HG02759 (cell line): ENCODE results near the gene STK32B.

Experiments
- ATAC-seq: cut with Tn5 transposase; IDR thresholded peaks from one replicate; pipeline ENCODE4 v1.9.1; 2021; ENCODE audit warnings: mild to moderate bottlenecking, moderate library complexity; ENCODE audit not compliant: unreplicated experiment

Gene STK32B

DNA sequence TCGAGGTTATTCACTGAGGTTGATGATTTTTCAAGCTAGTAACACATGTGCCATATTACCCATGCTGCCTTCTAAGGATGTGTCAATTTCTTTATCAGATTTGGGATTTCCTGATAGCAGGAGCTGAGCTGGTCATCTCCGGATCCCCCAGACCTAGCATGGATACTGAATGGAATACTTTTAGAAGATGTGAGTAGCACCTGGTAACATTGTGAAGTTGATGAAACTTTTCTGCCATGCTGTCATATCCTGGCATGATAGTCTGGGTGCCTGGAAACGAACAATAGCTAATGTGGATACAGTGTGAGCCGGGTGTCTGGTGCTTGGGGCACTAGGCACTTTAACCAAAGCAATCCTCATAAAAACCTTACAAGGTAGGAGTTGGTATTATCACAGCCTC is 21.1 kb upstream of the STK32B start:
- no peak for ATAC-seq

DNA sequence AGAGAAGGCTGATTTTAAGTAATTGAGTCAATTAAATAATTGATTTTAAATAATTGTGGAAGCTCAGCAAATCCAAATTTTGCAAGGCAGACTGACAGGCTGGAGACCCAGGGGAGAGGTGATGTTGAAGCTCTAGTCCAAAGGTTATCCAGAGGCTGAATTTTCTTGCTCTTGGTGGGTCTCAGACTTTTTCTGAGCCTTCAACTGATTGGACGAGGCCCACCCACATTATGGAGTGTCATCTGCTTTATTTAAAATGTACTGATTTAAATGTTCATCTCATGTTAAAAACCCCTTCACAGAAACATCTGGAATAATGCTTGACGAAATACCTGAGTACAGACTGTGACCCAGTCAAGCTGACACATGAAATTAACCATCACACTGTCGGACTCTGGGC is 20.4 kb upstream of the STK32B start:
- no peak for ATAC-seq

- no peak for ATAC-seq
Measured at GRCh38 chr4:5032813-5033212, 18.5 kb upstream of the STK32B start.

- no peak for ATAC-seq
Measured at GRCh38 chr4:5033281-5033841, 17.9 kb upstream of the STK32B start.

GRCh38 chr4:5034206-5034605 is 17.1 kb upstream of the STK32B start:
- no peak for ATAC-seq

DNA sequence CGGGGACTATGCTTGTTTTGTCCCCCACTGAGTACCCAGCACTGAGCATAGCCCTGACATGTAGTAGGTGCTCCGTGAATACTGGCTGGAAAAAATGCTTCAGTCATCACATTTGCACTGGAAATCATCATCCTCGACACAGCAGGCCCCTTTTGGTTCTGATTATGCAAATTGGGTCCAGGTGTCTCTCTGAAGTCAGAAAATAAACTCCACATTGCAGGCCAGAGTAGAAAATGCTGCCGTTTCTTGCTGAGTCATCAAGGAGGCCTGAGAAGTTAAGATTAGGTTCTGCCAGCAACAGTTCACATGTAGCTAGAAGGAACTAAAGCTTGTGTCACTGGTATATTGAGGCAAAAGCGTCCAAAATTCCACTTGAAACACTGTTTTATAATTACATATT is 15.0 kb upstream of the STK32B start:
- no peak for ATAC-seq

- ATAC-seq, result no peak
Measured at GRCh38 chr4:5037553-5038551, 13.4 kb upstream of the STK32B start.

DNA sequence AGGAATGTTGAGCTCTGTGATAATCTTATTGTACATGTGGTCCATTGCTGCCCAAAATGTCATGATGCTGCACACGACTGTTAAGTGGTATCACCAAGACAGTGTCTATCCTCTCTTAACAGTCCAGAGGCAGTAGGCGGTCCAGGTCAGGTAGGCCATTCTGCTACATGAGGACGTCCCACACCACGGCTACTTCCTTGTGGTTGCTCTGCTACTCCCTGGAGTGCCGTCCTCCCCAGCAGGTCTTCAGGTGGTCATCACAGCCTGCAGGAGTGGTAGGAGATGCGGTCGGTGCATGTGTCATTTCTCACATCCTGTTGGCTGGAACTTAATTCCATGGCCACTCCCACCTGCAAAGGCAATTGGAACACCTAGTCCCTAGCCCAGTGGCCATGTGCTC is 11.5 kb upstream of the STK32B start:
- no peak for ATAC-seq

DNA sequence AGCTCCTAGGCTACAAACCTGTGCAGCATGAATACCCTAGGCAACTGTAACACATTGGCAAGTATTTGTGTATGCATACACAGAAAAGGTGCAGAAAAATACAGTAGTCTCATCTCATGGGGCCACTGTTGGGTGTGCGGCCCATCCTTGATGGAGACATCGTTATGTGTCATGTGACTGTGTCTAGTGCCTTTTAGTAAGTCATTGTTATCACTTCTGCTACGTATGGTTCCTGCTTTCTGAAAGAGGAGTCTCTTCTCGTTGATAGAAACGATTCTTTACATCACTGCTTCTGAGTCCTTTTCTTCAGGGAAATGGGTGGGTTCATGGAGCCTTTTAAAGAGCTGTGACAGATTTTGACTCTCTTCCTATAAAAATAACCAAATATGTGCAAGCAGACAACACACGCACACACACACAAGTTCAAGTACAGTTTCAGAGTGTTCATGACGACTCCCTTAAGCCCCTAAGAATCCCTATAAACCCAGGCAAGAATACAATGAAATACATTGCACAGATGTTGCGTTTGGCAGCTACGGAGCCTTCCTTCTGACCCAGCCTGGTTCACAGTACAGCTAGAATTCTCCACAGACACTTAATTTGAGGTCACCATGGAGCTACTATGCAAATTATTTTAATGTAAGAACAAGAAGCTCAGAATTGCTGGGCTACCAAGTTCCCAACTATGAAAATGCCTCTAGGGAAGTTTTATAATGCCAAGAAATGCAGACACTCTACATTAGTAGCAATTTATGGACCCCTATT is 10.2 kb upstream of the STK32B start:
- ATAC-seq, result no peak

GRCh38 chr4:5041699-5042098 is 9.6 kb upstream of the STK32B start:
- ATAC-seq, result no peak

DNA sequence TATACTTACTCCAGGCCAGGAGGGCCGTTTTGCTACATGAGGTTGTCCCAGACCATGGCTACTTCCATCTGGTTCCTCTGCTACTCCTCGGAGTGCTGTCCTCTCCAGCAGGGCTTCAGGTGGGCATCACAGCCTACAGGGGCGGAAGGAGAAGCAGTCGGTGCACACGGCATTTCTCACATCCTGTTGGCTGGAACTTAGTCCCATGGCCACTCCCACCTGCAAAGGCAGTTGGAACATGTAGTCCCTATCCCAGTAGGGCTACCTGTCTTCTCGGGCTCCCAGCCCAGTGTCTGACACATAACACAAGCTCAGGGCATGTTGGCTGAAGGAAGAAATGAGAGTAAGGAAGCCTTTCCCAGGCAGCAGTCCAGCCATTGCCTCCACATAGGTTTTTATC is 7.7 kb upstream of the STK32B start:
- ATAC-seq, result no peak

DNA sequence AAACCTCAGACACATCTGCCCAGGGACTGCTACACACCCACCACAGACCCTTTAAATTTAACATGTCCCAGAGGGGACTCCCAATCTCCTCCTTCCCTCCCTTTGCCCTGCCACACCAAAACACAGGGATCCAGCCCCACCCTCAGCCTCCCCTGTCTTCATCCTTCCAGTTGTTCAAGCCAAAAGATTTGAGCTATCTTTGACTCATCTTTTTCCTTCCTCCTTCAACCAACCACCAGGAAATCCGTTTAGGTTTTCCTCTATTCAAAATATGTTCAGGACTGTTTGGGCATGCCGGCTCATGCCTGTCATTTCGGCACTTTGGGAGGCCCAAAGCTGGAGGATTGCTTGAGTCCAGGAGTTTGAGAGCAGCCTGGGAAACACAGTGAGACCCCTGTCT is 6.9 kb upstream of the STK32B start:
- ATAC-seq, result no peak

GRCh38 chr4:5045097-5045496 is 6.2 kb upstream of the STK32B start:
- ATAC-seq, result no peak

- ATAC-seq, result no peak
Measured at GRCh38 chr4:5048721-5049120, 2.6 kb upstream of the STK32B start.

DNA sequence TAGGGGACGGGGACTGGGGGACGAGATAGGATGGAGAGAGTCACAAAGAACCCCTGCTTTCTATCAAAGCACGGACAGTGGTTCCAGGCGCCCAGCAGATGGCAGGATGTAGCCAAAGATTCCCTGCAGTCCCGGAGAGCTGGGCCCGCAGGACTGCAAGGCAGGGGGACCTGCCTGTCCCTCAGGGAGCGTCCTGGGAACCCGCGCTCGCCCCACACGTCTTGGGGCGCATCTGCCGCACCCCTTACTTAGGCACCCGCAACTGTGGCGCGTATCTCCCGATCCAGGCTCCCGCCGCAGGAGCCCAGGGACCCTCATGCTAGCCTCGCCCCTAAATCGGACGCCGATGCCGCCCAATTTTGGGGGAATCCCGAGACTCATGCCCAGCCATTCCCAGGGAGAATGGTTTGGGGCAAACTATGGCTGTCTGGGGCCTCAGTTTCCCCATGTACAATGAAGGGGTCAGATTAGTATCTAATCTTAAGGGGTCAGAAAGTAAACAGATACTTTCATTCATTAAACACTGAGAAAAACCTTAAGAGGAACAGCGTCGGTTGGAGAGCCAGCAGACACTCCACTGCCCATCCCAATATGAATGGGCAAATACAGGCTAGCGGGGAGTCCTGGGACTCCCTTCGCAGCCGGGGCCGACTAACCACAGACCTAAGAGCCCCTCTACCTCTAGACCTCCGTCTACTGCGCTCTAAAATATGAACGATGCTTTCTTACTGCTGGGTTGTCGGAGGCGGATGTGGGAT is 581 bp upstream of the STK32B start:
- peak; percentile 64 for ATAC-seq

GRCh38 chr4:5052204-5052702 is 973 bp downstream of the STK32B start:
- no peak for ATAC-seq

DNA sequence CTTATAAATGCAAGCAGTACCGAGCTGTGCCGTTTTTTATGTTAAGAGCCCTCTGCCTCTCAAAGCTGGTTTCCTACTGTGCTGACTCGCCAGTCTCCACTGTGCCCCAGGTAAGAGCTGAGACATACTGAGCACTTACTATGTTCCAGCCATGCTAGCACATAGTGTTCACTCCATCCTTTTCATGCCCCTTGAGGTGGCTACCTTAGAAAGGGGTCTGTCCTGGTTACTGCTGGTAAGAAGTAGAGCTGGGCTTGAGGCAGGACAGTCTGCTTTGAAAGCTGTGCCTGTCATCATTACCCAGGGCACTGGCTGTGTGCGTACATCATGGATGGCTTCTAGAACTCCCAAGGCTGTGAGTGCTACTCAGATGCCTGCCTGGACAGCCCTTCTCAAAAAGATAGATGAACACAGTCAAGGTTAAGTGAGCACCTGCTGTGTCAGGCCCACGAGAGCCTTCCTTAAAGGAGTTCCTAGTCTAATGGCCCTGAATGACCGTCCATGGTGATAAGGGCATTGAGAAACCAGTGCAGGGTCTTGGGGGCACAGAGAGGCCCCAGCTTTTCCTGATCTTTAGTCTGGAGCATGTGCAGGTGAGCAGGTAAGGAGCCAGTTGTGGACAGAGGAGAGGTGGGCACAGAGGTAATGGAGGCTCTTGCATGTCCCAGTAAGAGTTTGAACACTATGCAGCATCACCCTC is 1.6 kb downstream of the STK32B start:
- ATAC-seq, result no peak

DNA sequence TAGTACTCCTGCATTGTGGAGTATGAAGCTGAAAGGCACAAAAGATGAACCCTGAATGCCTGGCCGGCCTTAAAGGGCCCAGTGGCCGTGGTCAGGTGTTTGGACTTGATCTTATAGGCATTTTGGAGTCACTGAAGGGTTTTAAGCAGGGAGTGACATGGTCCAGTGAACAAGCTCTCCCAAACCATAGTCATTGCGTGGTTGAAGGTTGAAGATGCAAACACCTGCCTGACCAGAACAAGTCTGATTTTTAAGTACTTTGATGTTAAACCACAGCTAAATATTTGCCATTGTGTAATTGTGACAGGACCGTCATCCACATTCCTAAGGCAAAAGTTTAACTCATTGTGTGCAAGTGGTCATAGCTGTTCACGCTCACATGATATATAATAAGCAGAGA is 3.3 kb downstream of the STK32B start:
- no peak for ATAC-seq

DNA sequence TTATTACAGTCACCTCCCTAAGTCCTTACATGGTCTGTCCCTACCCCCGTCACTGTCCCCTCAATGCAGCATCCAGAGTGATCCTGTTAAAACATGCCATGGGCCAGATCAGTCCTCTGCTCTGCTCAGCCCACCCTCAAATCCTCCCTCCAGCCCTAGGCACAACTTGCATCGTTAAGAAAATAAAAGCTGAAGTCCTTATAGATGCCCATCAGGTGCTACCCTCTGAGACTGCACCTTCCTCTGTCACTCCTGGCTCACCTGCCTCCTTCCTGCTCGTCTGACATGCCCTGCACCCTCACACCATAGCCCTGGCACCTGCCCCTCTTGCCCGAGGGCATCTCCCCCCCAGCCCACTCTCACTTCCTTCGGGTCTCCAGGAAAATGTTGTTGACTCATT is 4.1 kb downstream of the STK32B start:
- no peak for ATAC-seq

DNA sequence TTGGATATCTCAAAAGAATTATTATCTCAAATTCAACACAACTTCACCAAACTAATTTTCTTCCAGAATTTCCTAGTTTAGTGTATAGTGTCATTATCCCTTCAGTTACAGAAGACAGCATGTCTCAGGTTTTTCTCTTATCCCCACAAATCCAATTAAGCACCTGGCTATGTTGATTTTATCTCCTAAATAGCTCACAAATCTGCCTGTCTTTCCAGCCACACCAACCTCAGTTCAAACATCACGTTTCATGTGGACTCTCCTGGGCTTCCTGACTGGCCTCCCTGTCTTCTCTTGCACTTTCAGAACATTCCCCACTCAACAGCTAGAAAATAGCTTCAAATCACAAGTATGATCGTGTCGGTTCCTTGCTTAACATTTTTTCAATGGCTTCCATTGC is 14.8 kb downstream of the STK32B start:
- ATAC-seq, result no peak
